Right atrium auricular region (tissue), 2 donors: ENCODE results near the gene ADD1. TPM values are rescaled to one million over a fixed set of nuclear protein-coding genes. Genes with fewer than 3 reads are reported as not detected.
"Not testable (repeated sequence)": the region's sequence is repeated elsewhere in the genome, so short reads cannot be mapped to it uniquely, and the experiment has no call there.

Experiments used
- DNase-seq: peaks from one replicate; pipeline ENCODE4 v3.0.0-alpha.2; 2019; ENCODE audit warnings: low spot score
- H3K27ac ChIP-seq, 2 donors: fragments of 200-600 bp; sonication (generic); 1 replicate in 1 of 2; 2 replicates in 1 of 2; pipeline ENCODE4 v1.5.1; 2016 to 2019
- H3K27me3 ChIP-seq, 2 donors: fragments of 200-600 bp; sonication (generic); one replicate each; pipeline versions ENCODE4 v1.5.1 to v1.6.0; 2017 to 2019
- H3K36me3 ChIP-seq: fragments of 200-600 bp; sonication (generic); one replicate; pipeline ENCODE4 v1.5.1; 2016
- H3K4me1 ChIP-seq, 2 donors: fragments of 200-600 bp; sonication (generic); one replicate each; pipeline versions ENCODE4 v1.5.1 to v1.6.0; 2017 to 2019
- H3K4me3 ChIP-seq, 2 donors: fragments of 200-600 bp; sonication (generic); 1 replicate in 1 of 2; 2 replicates in 1 of 2; pipeline ENCODE4 v1.5.1; 2017 to 2019; ENCODE audit warnings: mild to moderate bottlenecking in 1 of 2, moderate library complexity in 1 of 2
- H3K9me3 ChIP-seq, 2 donors: fragments of 200-600 bp; sonication (generic); one replicate each; pipeline ENCODE4 v1.5.1; 2019
- total RNA-seq, 2 donors: library from RNA; depleted of rRNA; stranded (reverse); fragments of >200 nt; gene quantifications; one replicate each; pipeline ENCODE4 v1.1.0, GENCODE V29; 2016
- TF ChIP-seq, protein P1 (sequence below), 2 donors: fragments of 200-600 bp; sonication (generic); IDR thresholded peaks; one replicate each; pipeline ENCODE4 v1.5.1; 2019; ENCODE audit warnings: antibody characterized with exemption in 2 of 2

ADD1 gene
- total RNA-seq, 2 donors from 2014 or later = 171 to 196 TPM

DNA sequence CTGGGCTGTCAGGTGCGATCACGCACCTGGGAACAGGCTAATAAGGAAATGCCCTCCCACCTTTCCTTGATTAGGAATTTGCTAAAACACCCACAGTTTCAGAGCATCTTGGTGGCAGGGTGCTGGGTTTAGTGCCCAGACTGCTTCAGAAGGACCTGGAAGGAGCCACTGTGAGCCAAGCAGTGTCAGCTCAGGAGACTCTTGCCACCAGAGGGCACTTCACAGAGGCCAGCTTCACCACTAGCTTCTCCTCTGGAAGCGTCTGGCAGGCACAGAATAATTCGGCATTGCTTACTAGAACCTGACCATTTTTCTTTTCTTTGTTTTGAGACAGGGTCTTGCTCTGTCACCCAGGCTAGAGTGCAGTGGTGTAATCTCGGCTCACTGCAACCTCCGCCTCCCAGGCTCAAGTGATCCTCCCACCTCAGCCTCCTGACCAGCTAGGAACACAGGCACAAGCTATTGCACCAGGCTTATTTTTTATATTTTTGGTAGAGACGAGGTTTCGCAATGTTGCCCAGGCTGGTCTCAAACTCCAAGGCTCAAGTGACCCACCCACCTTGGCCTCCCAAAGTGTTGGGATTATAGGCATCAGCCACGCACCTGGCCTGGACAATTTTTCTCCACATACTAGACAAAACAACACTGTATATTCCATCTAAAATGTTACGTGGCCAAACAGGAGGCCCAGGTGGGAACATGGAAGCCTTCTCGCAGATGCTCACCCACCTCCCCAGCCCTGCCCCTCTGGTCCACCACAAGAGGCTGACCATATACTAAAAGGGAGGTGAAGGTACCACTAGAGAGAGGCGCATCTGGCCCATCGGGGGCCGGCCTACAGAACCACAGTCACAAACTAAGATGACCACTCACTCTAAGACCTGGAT is 105.5 kb downstream of the ADD1 start:
- peaks cover 97% of the 10 kb centered on the region for H3K36me3 ChIP-seq
- DNase-seq = no peak
- H3K9me3 ChIP-seq = no peaks in the 10 kb centered on the region
- no peaks in the 10 kb centered on the region for H3K27me3 ChIP-seq
- no peaks in the 10 kb centered on the region for H3K4me1 ChIP-seq
- H3K4me3 ChIP-seq = no peak overlapping the region
- no peak overlapping the region for H3K27ac ChIP-seq
- TF ChIP-seq, protein P1, sequence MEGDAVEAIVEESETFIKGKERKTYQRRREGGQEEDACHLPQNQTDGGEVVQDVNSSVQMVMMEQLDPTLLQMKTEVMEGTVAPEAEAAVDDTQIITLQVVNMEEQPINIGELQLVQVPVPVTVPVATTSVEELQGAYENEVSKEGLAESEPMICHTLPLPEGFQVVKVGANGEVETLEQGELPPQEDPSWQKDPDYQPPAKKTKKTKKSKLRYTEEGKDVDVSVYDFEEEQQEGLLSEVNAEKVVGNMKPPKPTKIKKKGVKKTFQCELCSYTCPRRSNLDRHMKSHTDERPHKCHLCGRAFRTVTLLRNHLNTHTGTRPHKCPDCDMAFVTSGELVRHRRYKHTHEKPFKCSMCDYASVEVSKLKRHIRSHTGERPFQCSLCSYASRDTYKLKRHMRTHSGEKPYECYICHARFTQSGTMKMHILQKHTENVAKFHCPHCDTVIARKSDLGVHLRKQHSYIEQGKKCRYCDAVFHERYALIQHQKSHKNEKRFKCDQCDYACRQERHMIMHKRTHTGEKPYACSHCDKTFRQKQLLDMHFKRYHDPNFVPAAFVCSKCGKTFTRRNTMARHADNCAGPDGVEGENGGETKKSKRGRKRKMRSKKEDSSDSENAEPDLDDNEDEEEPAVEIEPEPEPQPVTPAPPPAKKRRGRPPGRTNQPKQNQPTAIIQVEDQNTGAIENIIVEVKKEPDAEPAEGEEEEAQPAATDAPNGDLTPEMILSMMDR (IDR thresholded peaks at IDR 0.05) = peak; percentile 23 to 57

DNA sequence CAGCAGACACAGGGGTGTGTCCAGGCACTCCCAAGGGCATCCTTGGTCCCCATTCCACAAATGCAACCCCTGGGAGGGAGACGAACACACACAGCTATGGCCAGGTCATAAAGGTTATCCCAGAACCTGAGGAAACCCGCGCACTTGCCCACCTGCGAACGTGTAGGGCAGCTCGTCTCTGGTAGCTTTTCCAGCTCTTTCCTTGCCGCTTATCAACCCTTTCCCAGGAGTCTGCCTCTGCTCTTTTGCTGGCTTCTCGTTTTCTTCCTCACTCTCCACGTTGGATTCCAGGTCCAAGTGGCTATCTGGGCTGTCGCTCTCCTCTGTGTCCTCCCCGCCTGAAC is 106.1 kb downstream of the ADD1 start:
- no peak overlapping the region for H3K4me3 ChIP-seq
- TF ChIP-seq, protein P1 (IDR thresholded peaks at IDR 0.05) = no peak
- H3K27ac ChIP-seq = no peak overlapping the region
- no peaks in the 10 kb centered on the region for H3K27me3 ChIP-seq
- no peak for DNase-seq
- no peaks in the 10 kb centered on the region for H3K9me3 ChIP-seq
- no peaks in the 10 kb centered on the region for H3K4me1 ChIP-seq
- peaks cover 97% of the 10 kb centered on the region for H3K36me3 ChIP-seq

DNA sequence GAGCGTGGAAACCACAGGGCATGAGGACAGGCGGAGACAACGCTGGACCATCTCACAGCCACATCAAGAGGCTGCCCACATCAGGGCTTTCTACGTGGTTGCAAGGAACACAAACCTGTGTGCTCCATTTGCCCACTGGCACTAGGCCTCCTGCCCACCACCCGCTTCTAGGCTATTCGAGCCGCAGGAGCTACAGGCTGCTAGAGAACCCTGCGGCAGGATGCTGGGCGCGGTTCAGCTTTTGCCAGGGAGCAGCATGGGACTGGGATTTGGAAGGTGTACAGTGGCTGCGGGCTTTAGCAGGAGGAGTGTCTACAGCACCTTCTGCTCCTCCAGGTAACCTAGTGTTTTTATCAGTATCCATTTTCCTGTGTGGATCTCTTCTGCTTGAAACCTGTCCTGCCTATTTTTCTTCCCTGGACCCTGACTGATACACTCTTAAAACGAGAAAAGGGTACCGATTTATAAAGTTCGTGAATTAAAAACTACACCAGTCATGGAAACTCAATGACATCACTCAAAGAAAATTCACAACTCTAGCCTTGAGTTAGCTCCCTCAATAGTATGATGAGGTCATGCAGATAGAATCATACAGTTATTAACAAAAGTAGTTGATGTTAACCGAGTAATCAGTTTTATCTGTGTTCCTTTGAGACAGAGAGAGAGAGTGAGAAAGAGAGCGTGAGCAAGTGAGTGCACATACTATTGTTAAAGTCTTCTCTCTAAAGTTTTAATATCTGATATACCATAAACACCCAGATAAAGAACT is 106.8 kb downstream of the ADD1 start:
- H3K27me3 ChIP-seq = no peaks in the 10 kb centered on the region
- no peak for DNase-seq
- no peaks in the 10 kb centered on the region for H3K4me1 ChIP-seq
- H3K9me3 ChIP-seq = no peaks in the 10 kb centered on the region
- H3K4me3 ChIP-seq = no peak overlapping the region
- TF ChIP-seq, protein P1 (IDR thresholded peaks at IDR 0.05) = no peak
- H3K27ac ChIP-seq = no peak overlapping the region
- peaks cover 91% of the 10 kb centered on the region for H3K36me3 ChIP-seq

DNA sequence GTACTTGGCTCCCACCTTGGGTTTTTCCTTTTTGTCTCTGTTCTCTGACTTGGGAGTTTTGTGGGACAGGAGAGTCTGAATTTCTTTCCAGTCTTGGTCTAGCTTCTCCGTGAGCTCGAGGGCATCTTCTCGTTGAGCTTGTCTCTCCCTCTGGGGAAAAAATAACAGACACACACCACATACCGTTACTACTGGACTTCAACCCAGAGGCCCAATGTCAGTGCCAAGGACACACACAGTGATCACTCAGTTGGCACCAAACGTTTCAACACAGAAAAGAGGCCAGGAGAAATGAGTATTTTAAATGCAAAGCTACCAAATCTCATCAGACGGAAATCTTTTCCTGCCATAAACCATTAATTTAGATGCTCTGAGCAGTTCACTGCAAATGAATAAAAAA is 109.9 kb downstream of the ADD1 start:
- Histone ChIP-seq H3K4me1 (no peaks in the 10 kb centered on the region), H3K9me3 (no peaks in the 10 kb centered on the region), H3K27ac (no peak overlapping the region), H3K36me3 (peaks cover 92% of the 10 kb centered on the region), H3K27me3 (no peaks in the 10 kb centered on the region), H3K4me3 (no peak overlapping the region)
- no peak for DNase-seq
- TF ChIP-seq, protein P1 (IDR thresholded peaks at IDR 0.05) = no peak

DNA sequence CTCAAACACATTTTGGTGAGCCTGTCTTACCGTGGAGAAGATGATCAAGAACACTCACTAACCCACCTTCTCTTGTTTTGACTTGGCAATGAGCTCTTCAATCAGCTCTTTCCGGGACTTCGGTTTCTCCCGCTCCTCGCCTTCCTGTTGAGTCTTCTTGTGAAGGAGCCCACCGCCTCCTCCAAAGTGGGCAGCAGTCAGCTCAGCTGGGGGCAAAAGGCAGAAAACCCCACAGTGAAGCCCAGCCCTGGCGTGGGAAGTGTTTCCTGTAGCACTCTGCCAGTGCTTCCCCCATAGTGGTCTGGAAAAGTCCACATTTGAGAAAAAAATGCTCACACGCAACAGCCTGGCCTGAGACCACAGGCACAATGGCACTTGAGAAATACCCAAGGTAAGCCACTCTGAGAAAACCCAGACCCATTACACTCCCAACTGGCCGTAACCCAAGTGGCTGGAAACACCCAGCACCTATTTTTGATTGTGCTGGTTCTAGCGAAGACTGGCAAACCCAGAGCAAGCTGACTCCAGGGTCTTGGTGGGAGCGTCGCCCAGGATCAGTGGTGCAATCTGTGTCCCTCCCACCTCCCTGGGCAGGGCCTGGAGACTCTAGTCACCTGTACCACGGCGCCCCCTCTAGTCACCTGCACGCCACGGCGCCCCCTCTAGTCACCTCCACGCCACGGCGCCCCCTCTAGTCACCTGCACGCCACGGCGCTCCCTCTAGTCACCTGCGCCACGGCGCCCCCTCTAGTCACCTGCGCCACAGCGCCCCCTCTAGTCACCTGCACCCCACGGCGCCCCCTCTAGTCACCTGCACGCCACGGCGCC is 110.9 kb downstream of the ADD1 start:
- DNase-seq = no peak
- H3K4me3 ChIP-seq = no peak overlapping the region
- no peak overlapping the region for H3K27ac ChIP-seq
- H3K4me1 ChIP-seq = no peaks in the 10 kb centered on the region
- H3K36me3 ChIP-seq = peaks cover 81% of the 10 kb centered on the region
- H3K27me3 ChIP-seq = no peaks in the 10 kb centered on the region
- H3K9me3 ChIP-seq = no peaks in the 10 kb centered on the region
- TF ChIP-seq, protein P1 (IDR thresholded peaks at IDR 0.05) = no peak

DNA sequence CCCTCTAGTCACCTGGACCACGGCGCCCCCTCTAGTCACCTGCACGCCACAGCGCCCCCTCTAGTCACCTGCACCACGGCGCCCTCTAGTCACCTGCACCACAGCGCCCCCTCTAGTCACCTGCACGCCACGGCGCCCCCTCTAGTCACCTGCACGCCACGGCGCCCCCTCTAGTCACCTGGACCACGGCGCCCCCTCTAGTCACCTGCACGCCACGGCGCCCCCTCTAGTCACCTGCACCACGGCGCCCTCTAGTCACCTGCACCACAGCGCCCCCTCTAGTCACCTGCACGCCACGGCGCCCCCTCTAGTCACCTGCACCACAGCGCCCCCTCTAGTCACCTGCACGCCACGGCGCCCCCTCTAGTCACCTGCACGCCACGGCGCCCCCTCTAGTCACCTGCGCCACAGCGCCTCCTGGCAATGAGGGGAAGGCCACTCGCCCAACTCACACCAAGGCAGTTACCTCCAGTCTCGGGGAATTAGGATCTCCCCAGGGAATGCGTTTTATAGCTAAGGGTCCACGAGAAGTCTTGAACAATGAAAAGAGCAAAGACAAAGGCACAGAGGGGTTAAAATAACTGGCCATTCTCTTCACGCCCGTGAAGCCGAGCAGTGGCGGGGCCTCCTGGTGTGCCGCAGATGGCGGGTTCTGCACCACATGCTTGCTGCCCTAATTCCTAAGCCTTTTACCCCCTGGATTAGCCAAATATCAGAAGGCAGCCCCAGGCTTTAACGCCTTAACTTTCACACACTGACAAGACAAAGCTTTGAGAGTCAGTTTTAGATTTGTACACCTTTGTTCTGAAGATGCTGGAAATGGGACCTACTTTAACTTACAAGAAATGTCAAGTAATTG is 111.8 kb downstream of the ADD1 start:
- H3K9me3 ChIP-seq, DNase-seq, H3K27ac ChIP-seq, H3K27me3 ChIP-seq, H3K4me1 ChIP-seq, H3K4me3 ChIP-seq: not testable (repeated sequence)
- peaks cover 73% of the 10 kb centered on the region for H3K36me3 ChIP-seq
